Gastroesophageal sphincter (tissue), 3 donors: ENCODE results near the gene KLHL22.

Source experiments
- CTCF ChIP-seq, 4 experiments: fragments of 200-600 bp in 2 of 4; fragments of 450-650 bp in 2 of 4; sonication (generic) in 1 of 4; IDR thresholded peaks; one replicate each; pipeline ENCODE4 v1.5.1; 2017 to 2019; ENCODE audit warnings: antibody characterized with exemption in 4 of 4, mild to moderate bottlenecking in 2 of 4, moderate library complexity in 2 of 4
- EP300 ChIP-seq: sonication (generic); formaldehyde crosslinking; IDR thresholded peaks from one replicate; pipeline ENCODE4 v1.6.1; 2017; ENCODE audit warnings: antibody characterized with exemption, mild to moderate bottlenecking
- POLR2AphosphoS5 ChIP-seq: sonication (generic); formaldehyde crosslinking; IDR thresholded peaks from one replicate; pipeline ENCODE4 v1.6.1; 2017; ENCODE audit warnings: antibody characterized with exemption

GRCh38 chr22:20431511-20432192 lies 63.9 kb downstream of the KLHL22 start:
- TF ChIP-seq CTCF (IDR thresholded peaks at IDR 0.05) (no peak), POLR2AphosphoS5 (no peak), EP300 (no peak)
